HG03095 (cell line): ENCODE results near the gene TM9SF3.
A peak's percentile ranks its signal among the peaks of the same experiment; 100 is the strongest.
"Not testable (repeated sequence)": the region's sequence is repeated elsewhere in the genome, so short reads cannot be mapped to it uniquely, and the experiment has no call there.

ENCODE experiments used
- ATAC-seq: cut with Tn5 transposase; IDR thresholded peaks from one replicate; pipeline ENCODE4 v1.9.1; 2021; ENCODE audit warnings: moderate library complexity; ENCODE audit not compliant: unreplicated experiment

Gene TM9SF3

DNA sequence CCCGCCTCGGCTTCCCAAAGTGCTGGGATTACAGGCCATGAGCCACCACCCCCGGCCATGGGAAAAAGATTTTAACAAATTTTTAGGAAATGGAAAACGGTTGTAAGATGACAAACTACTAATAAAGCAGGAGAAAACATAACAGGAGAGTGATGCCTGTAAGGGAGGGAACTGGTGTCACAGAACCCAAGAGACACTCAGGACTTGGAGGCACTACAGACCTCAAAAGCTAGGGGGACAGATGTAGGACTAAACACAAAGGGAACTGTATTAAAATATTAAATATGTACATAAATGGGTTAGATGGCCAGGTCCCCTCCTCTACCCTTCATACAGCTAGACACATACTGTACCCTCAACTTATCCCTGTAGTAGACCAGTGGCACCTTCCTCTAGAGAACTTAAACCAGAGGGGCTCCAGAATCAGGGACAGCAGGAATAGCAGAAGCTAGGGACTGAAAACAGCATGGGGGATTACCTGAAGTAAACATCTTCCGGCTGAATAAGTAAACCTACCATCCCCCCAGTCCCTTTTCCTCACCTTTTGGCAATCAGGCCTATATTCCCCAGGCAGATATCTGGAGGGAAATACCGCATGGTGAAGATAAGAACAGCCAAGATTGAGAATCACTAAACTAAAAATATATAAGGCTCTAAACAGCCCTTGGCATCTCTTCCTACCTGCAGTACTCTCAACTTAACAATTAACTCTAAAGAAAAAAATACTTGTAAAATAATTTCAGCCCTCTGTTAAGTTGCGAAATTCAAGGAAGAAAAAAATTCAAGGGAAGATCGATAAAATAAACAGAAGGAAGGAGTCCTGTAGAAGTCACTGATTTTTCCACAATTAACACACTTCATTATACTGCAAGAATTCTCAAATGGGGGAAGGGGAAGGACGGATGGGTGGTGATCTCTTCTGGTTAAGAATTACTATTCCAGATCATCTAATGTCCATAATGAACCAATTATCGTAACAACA lies 15.5 kb downstream of the TM9SF3 start:
- ATAC-seq: no peak

- no peak for ATAC-seq
These were observed 16.3 kb downstream of the TM9SF3 start for GRCh38 chr10:96570511-96570910.

- ATAC-seq: no peak
These were observed 18.4 kb downstream of the TM9SF3 start for GRCh38 chr10:96568402-96568801.

GRCh38 chr10:96565774-96566173 lies 21.0 kb downstream of the TM9SF3 start:
- ATAC-seq: no peak

DNA sequence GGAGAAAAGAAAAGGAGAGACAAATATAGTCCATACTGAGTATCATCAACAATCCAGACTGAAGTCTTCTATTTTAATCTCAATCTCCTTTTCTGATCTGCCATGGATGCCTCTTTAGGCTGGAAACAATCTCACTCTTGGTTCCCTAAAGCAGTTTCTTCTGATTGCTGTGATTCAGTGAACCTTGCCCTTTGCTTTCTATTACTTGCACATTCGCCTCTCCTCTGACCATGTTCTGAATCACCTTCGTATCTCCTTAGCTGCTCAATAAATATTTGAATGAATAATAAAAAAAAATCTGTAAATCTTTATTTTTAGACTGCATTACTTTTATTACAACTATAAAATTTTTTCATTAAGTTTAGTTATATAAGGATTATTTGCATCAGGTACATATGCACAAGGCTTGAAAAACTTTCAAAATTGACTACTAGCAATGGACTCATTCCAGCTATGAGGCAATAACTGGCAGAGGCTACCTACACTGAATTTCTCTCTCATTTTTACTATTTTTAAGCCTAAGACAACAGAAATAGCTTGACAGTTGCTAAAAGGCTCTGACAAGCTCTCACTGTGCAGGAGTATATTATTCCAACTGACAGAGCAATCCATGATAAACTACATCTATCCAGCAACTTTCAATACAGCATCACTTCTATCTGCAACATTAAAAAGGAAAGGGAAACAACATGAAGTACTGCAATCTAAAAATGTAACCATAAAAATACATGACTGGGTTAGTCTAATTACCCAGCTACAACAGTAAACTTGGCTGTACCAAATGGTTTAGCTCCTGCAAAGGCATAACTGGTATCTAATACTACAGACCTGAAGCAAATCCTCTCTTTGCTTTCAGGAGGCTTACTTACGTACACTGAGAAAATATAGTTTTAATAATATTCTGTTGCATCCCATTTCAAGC lies 25.6 kb downstream of the TM9SF3 start:
- no peak for ATAC-seq

DNA sequence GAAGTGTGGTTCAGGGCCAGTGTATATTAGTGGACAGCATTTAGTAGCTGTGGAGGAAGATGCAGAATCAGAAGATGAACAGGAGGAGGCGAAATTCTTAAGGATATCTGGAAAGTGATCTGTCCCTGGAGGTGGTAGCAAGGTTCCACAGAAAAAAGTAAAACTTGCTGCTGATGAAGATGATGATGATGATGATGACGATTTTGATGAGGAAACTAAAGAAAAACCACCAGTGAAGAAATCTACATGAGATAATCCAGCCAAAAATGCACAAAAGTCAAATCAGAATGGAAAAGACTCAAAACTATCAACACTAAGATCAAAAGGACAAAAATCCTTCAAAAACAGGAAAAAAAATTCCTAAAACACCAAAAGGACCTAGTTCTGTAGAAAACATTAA lies 26.3 kb downstream of the TM9SF3 start:
- no peak for ATAC-seq

GRCh38 chr10:96556003-96556402 lies 30.8 kb downstream of the TM9SF3 start:
- ATAC-seq: no peak

GRCh38 chr10:96555330-96555729 lies 31.5 kb downstream of the TM9SF3 start:
- ATAC-seq: no peak

- ATAC-seq: no peak
These were observed 38.2 kb downstream of the TM9SF3 start for GRCh38 chr10:96548589-96548988.

DNA sequence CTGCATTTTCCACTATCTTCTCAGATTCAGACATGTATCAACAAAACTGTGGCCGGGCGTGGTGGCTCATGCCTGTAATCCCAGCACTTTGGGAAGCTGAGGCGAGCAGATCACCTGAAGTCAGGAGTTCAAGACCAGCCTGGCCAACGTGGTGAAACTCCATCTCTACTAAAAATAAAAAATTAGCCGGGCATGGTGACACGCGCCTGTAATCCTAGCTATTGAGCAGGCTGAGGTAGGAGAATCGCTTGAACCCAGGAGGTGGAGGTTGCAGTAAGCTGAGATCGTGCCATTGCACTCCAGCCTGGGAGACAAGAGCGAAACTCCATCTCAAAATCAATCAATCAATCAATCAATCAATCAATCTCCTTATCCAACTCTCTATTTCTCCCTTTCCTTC lies 41.3 kb downstream of the TM9SF3 start:
- not testable (repeated sequence) for ATAC-seq

DNA sequence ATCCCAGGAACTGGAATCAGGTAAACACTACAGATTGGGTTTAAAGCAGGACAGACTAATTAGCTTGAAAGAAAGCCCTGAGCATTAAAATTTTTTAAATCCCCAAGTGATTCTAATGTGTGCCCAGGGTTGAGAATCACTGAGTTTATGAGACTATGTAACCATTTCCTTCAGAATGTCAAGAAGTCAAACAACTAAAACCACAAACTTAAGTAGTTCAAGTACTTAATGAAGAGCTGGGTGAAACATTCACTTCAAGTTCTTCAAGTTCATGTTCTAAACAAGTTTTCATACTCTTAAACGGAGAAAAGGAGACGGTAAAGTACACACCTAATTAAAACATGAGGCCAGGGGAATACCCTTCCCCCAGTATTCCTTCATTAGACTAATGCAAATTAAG lies 44.9 kb downstream of the TM9SF3 start:
- ATAC-seq: no peak

DNA sequence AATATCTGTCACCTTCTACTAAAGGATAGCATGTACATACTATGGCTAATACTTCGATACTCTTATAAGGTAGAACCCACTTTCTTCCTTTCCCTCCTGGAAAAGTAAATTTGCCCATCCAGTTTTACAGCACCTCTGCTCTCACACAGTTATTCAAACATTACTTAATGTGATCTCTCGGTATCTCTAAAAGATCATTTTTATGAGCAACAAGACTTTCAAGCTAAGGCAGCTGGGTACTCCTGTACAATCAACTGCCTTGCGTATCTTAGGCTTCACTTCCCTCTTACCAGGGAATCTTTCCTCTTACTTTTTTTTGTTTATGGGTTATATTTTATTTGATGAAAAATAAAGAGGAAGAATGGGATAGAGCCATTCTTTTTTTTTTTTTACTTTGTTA lies 46.6 kb downstream of the TM9SF3 start:
- no peak for ATAC-seq

DNA sequence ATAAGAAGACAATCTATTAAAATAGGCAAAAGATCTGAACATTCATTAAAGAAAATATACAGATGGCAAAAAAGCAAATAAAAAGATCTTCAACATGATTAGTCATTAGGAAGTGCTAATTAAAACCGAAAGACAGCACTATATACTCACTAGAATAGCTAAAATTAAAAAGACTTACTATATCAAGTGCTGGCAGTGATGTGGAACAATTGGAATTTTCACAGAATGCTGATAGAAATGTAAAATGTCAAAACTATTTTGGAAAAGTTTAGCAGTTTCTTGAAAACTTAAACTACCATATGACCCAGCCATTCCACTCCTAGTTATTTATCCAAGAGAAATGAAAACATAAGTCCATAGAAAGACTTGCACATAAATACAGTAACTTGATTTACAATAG lies 48.1 kb downstream of the TM9SF3 start:
- ATAC-seq: no peak

GRCh38 chr10:96536129-96536528 lies 50.7 kb downstream of the TM9SF3 start:
- ATAC-seq: no peak

DNA sequence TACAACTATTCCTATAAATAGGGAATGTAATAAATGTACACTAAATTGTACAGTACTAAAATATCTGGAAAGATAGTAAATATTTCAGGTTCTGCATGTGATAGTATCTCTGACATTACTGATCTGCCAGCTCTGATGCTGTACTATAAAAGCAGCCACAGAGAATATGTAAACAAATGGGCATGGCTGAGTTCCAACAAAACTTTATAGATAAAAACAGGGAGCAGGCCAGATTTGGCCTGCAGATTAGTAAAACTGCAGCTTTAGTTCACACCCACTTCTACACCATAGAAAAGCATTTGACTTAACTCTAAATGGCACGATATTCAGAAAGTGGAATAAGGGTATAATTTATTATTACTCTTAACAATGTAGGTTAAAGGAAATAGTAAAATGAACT lies 54.3 kb downstream of the TM9SF3 start:
- no peak for ATAC-seq

DNA sequence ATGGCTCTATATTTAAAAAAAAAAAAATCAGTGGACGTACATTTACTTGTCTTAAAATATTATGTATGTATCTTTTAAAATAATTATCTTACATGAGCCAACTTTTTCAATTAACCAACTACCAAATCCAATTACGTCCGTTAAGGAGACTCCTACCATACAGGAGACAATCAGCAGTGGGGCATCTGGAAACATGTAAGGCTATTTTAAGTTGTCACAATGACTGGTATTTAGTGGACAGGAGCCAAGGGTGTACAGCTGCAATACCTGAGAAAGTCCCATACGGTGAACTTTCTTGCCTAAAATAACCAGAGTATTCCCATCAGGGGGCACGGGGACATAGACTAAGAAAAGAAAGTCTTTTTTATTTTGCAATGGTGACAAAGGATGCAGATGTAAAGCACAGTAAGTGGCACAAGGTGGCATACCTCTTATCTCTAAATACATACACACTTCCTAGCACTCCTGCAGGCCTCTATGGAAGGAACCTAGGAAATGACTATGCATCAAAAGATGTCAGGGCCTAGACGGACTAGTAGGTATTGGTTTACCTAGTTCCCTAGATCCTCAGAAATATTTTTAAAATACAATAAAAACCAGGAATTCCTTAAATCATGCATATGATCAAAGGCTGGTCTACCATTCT lies 57.1 kb downstream of the TM9SF3 start:
- no peak for ATAC-seq

- ATAC-seq: no peak
These were observed 62.1 kb downstream of the TM9SF3 start for GRCh38 chr10:96524741-96525140.

- ATAC-seq: no peak
These were observed 69.5 kb downstream of the TM9SF3 start for GRCh38 chr10:96517284-96517683.

GRCh38 chr10:96516337-96516736 lies 70.5 kb downstream of the TM9SF3 start:
- ATAC-seq: no peak

DNA sequence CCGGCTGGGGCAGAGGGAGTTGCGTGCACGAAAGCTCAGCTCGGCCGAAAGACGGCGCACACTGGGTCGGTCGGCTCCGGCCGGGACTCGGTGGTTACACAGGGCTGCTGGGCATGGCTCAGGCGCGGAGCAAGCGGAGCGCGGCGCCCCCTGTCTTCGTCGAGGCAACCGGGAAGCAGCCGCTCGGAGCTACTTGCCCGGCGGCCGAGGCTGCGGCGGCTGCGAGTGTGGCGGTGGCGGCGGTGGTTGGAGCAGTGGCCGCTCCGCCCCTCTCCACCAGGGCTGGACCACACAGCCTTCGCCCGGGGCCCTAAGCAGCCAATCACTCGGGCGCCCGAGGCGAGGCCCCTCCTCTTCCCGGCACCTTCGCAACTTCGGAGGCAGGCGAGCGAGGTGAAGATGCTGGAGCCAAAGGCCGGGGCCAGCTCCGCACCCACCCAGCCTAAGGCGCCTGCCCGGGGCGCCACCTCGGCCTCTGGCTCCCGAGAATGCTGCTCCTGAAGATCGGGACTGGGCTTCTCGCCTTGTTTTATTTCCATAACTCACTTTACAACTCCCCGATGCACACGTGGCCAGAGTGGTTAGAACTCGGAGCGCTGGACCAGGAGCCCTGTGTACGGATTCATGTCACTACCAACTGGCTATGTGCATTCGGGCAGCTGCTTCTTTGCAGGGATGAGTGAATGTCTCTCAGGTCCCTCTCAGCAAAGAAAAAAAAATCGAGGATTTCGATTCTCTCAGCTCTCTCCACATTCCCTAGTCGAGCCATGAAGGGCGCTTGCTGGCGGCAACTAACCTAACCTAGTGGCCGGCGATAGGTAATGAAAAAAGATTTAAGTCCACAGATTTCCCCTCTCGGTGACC lies 72.9 kb downstream of the TM9SF3 start, which contains the start of gene TLL2:
TSS of gene TLL2 (minus strand) at position 229 of the 864 bp plus-strand sequence. CDS start 241 bp downstream, outside the sequence.
- ATAC-seq: peak; percentile 75
